GM23248 (cell line): ENCODE data around the gene TAS1R3. TPM values are rescaled to one million over a fixed set of nuclear protein-coding genes. Genes with fewer than 3 reads are reported as not detected.

Experiments used
- DNase-seq: peaks from one replicate; pipeline ENCODE4 v3.0.0-alpha.2; 2015
- H2AFZ ChIP-seq: fragments of 200-600 bp; sonication (generic); 2 replicates; pipeline ENCODE4 v1.6.1; 2016; ENCODE audit warnings: antibody characterized with exemption
- H3F3A ChIP-seq: fragments of 200-600 bp; sonication (generic); 2 replicates; pipeline ENCODE4 v1.6.1; 2016; ENCODE audit warnings: mild to moderate bottlenecking, antibody characterized with exemption, mixed run types; ENCODE audit not compliant: insufficient read depth
- H3K27ac ChIP-seq: fragments of 200-600 bp; sonication (generic); 2 replicates; pipeline ENCODE4 v1.5.1; 2016; ENCODE audit warnings: mild to moderate bottlenecking
- H3K27me3 ChIP-seq: fragments of 200-600 bp; sonication (generic); replicated peaks from 2 replicates; pipeline ENCODE4 v1.6.1; 2016; ENCODE audit warnings: mild to moderate bottlenecking; ENCODE audit not compliant: insufficient read depth
- H3K36me3 ChIP-seq: fragments of 200-600 bp; sonication (generic); 2 replicates; pipeline ENCODE4 v1.6.1; 2016; ENCODE audit warnings: low read depth, mild to moderate bottlenecking
- H3K4me1 ChIP-seq: fragments of 200-600 bp; sonication (generic); 2 replicates; pipeline ENCODE4 v1.6.1; 2016; ENCODE audit warnings: mild to moderate bottlenecking; ENCODE audit not compliant: insufficient read depth
- H3K4me2 ChIP-seq: fragments of 200-600 bp; sonication (generic); one replicate; pipeline ENCODE4 v1.6.1; 2016; ENCODE audit warnings: mild to moderate bottlenecking; ENCODE audit not compliant: unreplicated experiment
- H3K4me3 ChIP-seq: fragments of 200-600 bp; sonication (generic); 2 replicates; pipeline ENCODE4 v1.5.1; 2016; ENCODE audit warnings: mild to moderate bottlenecking
- H3K79me2 ChIP-seq: fragments of 200-600 bp; sonication (generic); 2 replicates; pipeline ENCODE4 v1.6.1; 2016; ENCODE audit warnings: mild to moderate bottlenecking; ENCODE audit not compliant: insufficient read depth
- H3K9ac ChIP-seq: fragments of 200-600 bp; sonication (generic); 2 replicates; pipeline ENCODE4 v1.6.1; 2016; ENCODE audit warnings: mild to moderate bottlenecking
- H3K9me2 ChIP-seq: fragments of 200-600 bp; sonication (generic); 2 replicates; pipeline ENCODE4 v1.6.1; 2016; ENCODE audit warnings: mixed run types, mild to moderate bottlenecking, moderate library complexity; ENCODE audit not compliant: insufficient read depth
- H3K9me3 ChIP-seq: fragments of 200-600 bp; sonication (generic); one replicate; pipeline ENCODE4 v1.6.1; 2017; ENCODE audit warnings: low read depth
- H4K20me1 ChIP-seq: fragments of 200-600 bp; sonication (generic); 2 replicates; pipeline ENCODE4 v1.6.0; 2016; ENCODE audit not compliant: insufficient read depth
- EZH2 ChIP-seq: fragments of 200-600 bp; sonication (generic); IDR thresholded peaks from 2 replicates; pipeline ENCODE4 v1.6.1; 2018; ENCODE audit warnings: antibody characterized with exemption, mild to moderate bottlenecking; ENCODE audit not compliant: insufficient read depth, poor library complexity, severe bottlenecking
- EZH2phosphoT487 ChIP-seq: fragments of 200-600 bp; sonication (generic); IDR thresholded peaks from 2 replicates; pipeline ENCODE4 v1.6.1; 2018; ENCODE audit warnings: antibody characterized with exemption, moderate library complexity, mild to moderate bottlenecking, low read depth; ENCODE audit not compliant: insufficient read depth
- WGBS, 2 experiments: methylation state at CpG; one replicate each; pipeline ENCODE4 v1.1.6; 2015 to 2017; ENCODE audit warnings: low lambda C conversion rate in 2 of 2, low coverage in 1 of 2; ENCODE audit errors: missing lambda C conversion rate in 2 of 2; 5-methylcytosine and 5-hydroxymethylcytosine counted together
- in situ Hi-C: fragments of 300-500 bp; cut with MboI; formaldehyde crosslinking; loops from 2 replicates; pipeline ENCODE4 v1.15.0; 2020
- polyA plus RNA-seq: library from polyadenylated mRNA; unstranded; fragments of >200 nt; fragmentation: Nextera tagmentation; extraction: Ambion mirVana; gene quantifications from 2 replicates; pipeline ENCODE4 v1.2.1, GENCODE V29; 2016
- total RNA-seq: library from RNA; depleted of rRNA; stranded (reverse); fragments of >200 nt; shearing (Covaris generic); gene quantifications from 2 replicates; pipeline ENCODE4 v1.2.3, GENCODE V29; 2014

The TAS1R3 gene
- total and polyA plus RNA-seq, 2 experiments from 2014 or later, result 0.54 TPM; not detected in 1

- H3K9me3 ChIP-seq, result no peaks in the 10 kb centered on the region
- H3K27ac ChIP-seq, result no peak overlapping the region
- no peak overlapping the region for H3K9ac ChIP-seq
- 94 to 96% methylated on average over 30 to 35 of the region's 35 CpGs for WGBS, 2 experiments
- no peaks in the 10 kb centered on the region for H4K20me1 ChIP-seq
- no peaks in the 10 kb centered on the region for H3K27me3 ChIP-seq
- no peaks in the 10 kb centered on the region for H3F3A ChIP-seq
- no peak for DNase-seq
- H3K79me2 ChIP-seq, result no peaks in the 10 kb centered on the region
- H3K4me2 ChIP-seq, result no peak overlapping the region
- H3K36me3 ChIP-seq, result no peaks in the 10 kb centered on the region
- no peak for TF ChIP-seq EZH2phosphoT487
- TF ChIP-seq EZH2, result no peak
- no peaks in the 10 kb centered on the region for H3K4me1 ChIP-seq
- in situ Hi-C loops, result no loop called here
- no peaks in the 10 kb centered on the region for H3K9me2 ChIP-seq
- no peak overlapping the region for H2AFZ ChIP-seq
- no peak overlapping the region for H3K4me3 ChIP-seq
Measured at GRCh38 chr1:1295154-1295923, 35.7 kb upstream of the TAS1R3 start.

GRCh38 chr1:1296070-1297061 lies 34.7 kb upstream of the TAS1R3 start:
- H3K36me3 ChIP-seq, result no peaks in the 10 kb centered on the region
- H3K27ac ChIP-seq, result no peak overlapping the region
- no peaks in the 10 kb centered on the region for H3K27me3 ChIP-seq
- H3F3A ChIP-seq, result no peaks in the 10 kb centered on the region
- in situ Hi-C loops, result no loop called here
- H3K4me1 ChIP-seq, result no peaks in the 10 kb centered on the region
- H3K9ac ChIP-seq, result no peak overlapping the region
- no peaks in the 10 kb centered on the region for H3K9me2 ChIP-seq
- H3K4me3 ChIP-seq, result no peak overlapping the region
- H3K79me2 ChIP-seq, result no peaks in the 10 kb centered on the region
- TF ChIP-seq EZH2phosphoT487 (no peak), EZH2 (no peak)
- H2AFZ ChIP-seq, result no peak overlapping the region
- 96% methylated on average over 28 to 62 of the region's 62 CpGs for WGBS, 2 experiments
- no peaks in the 10 kb centered on the region for H4K20me1 ChIP-seq
- no peaks in the 10 kb centered on the region for H3K9me3 ChIP-seq
- DNase-seq, result no peak
- no peak overlapping the region for H3K4me2 ChIP-seq

GRCh38 chr1:1297802-1298424 lies 33.2 kb upstream of the TAS1R3 start:
- H3K4me3 ChIP-seq, result no peak overlapping the region
- 96 to 99% methylated on average over 25 to 30 of the region's 31 CpGs for WGBS, 2 experiments
- no peak overlapping the region for H3K9ac ChIP-seq
- no peaks in the 10 kb centered on the region for H3K36me3 ChIP-seq
- no peak for DNase-seq
- peaks cover 1% of the 10 kb centered on the region for H3K79me2 ChIP-seq
- no peaks in the 10 kb centered on the region for H3K9me3 ChIP-seq
- H3K9me2 ChIP-seq, result no peaks in the 10 kb centered on the region
- in situ Hi-C loops, result no loop called here
- H3K4me1 ChIP-seq, result no peaks in the 10 kb centered on the region
- TF ChIP-seq EZH2phosphoT487 (no peak), EZH2 (no peak)
- H4K20me1 ChIP-seq, result no peaks in the 10 kb centered on the region
- no peak overlapping the region for H2AFZ ChIP-seq
- no peak overlapping the region for H3K27ac ChIP-seq
- no peaks in the 10 kb centered on the region for H3F3A ChIP-seq
- no peaks in the 10 kb centered on the region for H3K27me3 ChIP-seq
- H3K4me2 ChIP-seq, result no peak overlapping the region

- Histone ChIP-seq H3K4me3 (no peak overlapping the region), H3K27me3 (no peaks in the 10 kb centered on the region), H3K4me2 (no peak overlapping the region), H4K20me1 (no peaks in the 10 kb centered on the region), H2AFZ (no peak overlapping the region), H3K9ac (no peak overlapping the region), H3K27ac (no peak overlapping the region), H3K36me3 (no peaks in the 10 kb centered on the region), H3K79me2 (peaks cover 13% of the 10 kb centered on the region), H3K9me3 (no peaks in the 10 kb centered on the region), H3F3A (no peaks in the 10 kb centered on the region), H3K4me1 (no peaks in the 10 kb centered on the region), H3K9me2 (no peaks in the 10 kb centered on the region)
- WGBS, 2 experiments, result 88 to 90% methylated on average over 22 to 30 of the region's 30 CpGs
- TF ChIP-seq EZH2phosphoT487 (no peak), EZH2 (no peak)
- in situ Hi-C loops, result no loop called here
- no peak for DNase-seq
Measured at GRCh38 chr1:1298861-1299685, 32.0 kb upstream of the TAS1R3 start.
